B cell (primary cell): ENCODE results near the gene CCDC136. TPM values are rescaled to one million over a fixed set of nuclear protein-coding genes. Genes with fewer than 3 reads are reported as not detected.

ENCODE experiments used
- ATAC-seq: fragments of 200-7000 bp; cut with Tn5 transposase; one replicate; pipeline ENCODE4 v1.10.0; 2021; ENCODE audit warnings: low read depth, mild to moderate bottlenecking, moderate number of reproducible peaks, moderate library complexity
- CTCF ChIA-PET: fragments of 350-600 bp; sonication (Branson Sonifier 250); formaldehyde crosslinking; loops from one replicate; lab custom pipeline; 2021; ENCODE audit warnings: antibody characterized with exemption, inconsistent platforms; lab: Charles Lee
- POLR2A ChIA-PET: fragments of 350-600 bp; sonication (Branson Sonifier 250); formaldehyde crosslinking; loops from one replicate; lab custom pipeline; 2021; ENCODE audit warnings: antibody characterized with exemption; lab: Charles Lee
- DNase-seq: peaks from one replicate; pipeline ENCODE4 v3.0.0; 2013
- H2AFZ ChIP-seq: 2 replicates; pipeline ENCODE4 v1.6.1; 2012; ENCODE audit warnings: mild to moderate bottlenecking, low read depth, low read length; ENCODE audit not compliant: insufficient read depth, poor library complexity, severe bottlenecking
- H3K27ac ChIP-seq, 2 donors: 1 replicate in 1 of 2; 2 replicates in 1 of 2; pipeline ENCODE4 v1.5.1; 2012 to 2013; ENCODE audit warnings: low read length in 2 of 2, mild to moderate bottlenecking in 2 of 2, moderate library complexity in 1 of 2
- H3K27me3 ChIP-seq, 4 experiments: fragments of 200-600 bp in 1 of 4; sonication (generic) in 1 of 4; replicated peaks in 1 of 4; 1 replicate in 2 of 4; 2 replicates in 2 of 4; pipeline versions ENCODE4 v1.6.1 to v1.7.0; 2013 to 2016; ENCODE audit warnings: low read length in 3 of 4, mild to moderate bottlenecking in 2 of 4, mixed read lengths in 1 of 4, moderate library complexity in 1 of 4; ENCODE audit not compliant: insufficient read depth in 4 of 4, control insufficient read depth in 3 of 4; ENCODE audit errors: control extremely low read depth in 1 of 4
- H3K36me3 ChIP-seq, 2 experiments: replicated peaks in 1 of 2; 1 replicate in 1 of 2; 2 replicates in 1 of 2; pipeline versions ENCODE4 v1.6.1 to v1.7.1; 2013; ENCODE audit warnings: low read length in 1 of 2; ENCODE audit not compliant: insufficient read depth in 2 of 2, control insufficient read depth in 1 of 2; ENCODE audit errors: control extremely low read depth in 1 of 2, extremely low read depth in 1 of 2
- H3K4me1 ChIP-seq, 2 donors: fragments of 200-600 bp in 1 of 2; sonication (generic) in 1 of 2; 1 replicate in 1 of 2; 2 replicates in 1 of 2; pipeline versions ENCODE4 v1.5.1 to v1.6.1; 2013 to 2017; ENCODE audit warnings: low read length in 2 of 2; ENCODE audit not compliant: control insufficient read depth in 2 of 2, insufficient read depth in 2 of 2
- H3K4me2 ChIP-seq: replicated peaks from 2 replicates; pipeline ENCODE3; 2012; ENCODE audit warnings: mild to moderate bottlenecking, low read depth, low read length; ENCODE audit not compliant: poor library complexity, severe bottlenecking
- H3K4me3 ChIP-seq, 5 experiments: fragments of 200-600 bp in 1 of 5; sonication (generic) in 1 of 5; 1 replicate in 3 of 5; 2 replicates in 2 of 5; pipeline versions ENCODE4 v1.5.1 to v1.7.0; 2011 to 2016; ENCODE audit warnings: low read length in 4 of 5, mild to moderate bottlenecking in 4 of 5, low read depth in 2 of 5, control low read depth in 1 of 5, moderate library complexity in 1 of 5; ENCODE audit not compliant: insufficient read depth in 1 of 5; ENCODE audit errors: control extremely low read depth in 1 of 5, extremely low read depth in 1 of 5
- H3K79me2 ChIP-seq: fragments of 200-600 bp; sonication (generic); one replicate; pipeline ENCODE4 v1.6.0; 2016; ENCODE audit warnings: low read length; ENCODE audit not compliant: control insufficient read depth, insufficient read depth
- H3K9ac ChIP-seq: fragments of 200-600 bp; sonication (generic); 2 replicates; pipeline ENCODE4 v1.6.1; 2017; ENCODE audit warnings: mild to moderate bottlenecking, low read length, moderate library complexity
- H3K9me3 ChIP-seq, 3 donors: one replicate each; pipeline versions ENCODE4 v1.6.1 to v1.7.1; 2013; ENCODE audit warnings: low read length in 2 of 3; ENCODE audit not compliant: control insufficient read depth in 2 of 3, insufficient read depth in 1 of 3; ENCODE audit errors: control extremely low read depth in 1 of 3
- H4K20me1 ChIP-seq: 2 replicates; pipeline ENCODE4 v1.6.0; 2012; ENCODE audit warnings: mild to moderate bottlenecking, low read length; ENCODE audit not compliant: insufficient read depth, control insufficient read depth, poor library complexity, severe bottlenecking
- H3K27ac Mint-ChIP-seq: one replicate; pipeline ENCODE4 v1.8.0; 2021; ENCODE audit warnings: mixed read lengths
- H3K27me3 Mint-ChIP-seq: one replicate; pipeline ENCODE4 v1.8.0; 2021; ENCODE audit warnings: mixed read lengths
- H3K4me1 Mint-ChIP-seq: one replicate; pipeline ENCODE4 v1.8.0; 2021; ENCODE audit warnings: mixed read lengths
- H3K4me3 Mint-ChIP-seq: one replicate; pipeline ENCODE4 v1.8.0; 2021; ENCODE audit warnings: mixed read lengths
- H3K9me3 Mint-ChIP-seq: one replicate; pipeline ENCODE4 v1.8.0; 2022; ENCODE audit warnings: mixed read lengths; ENCODE audit not compliant: insufficient read depth
- CTCF ChIP-seq: fragments of 200-600 bp; IDR thresholded peaks from one replicate; pipeline ENCODE4 v1.8.0; 2022; ENCODE audit warnings: antibody characterized with exemption, mild to moderate bottlenecking
- EZH2 ChIP-seq: IDR thresholded peaks from 2 replicates; pipeline ENCODE4 v1.6.1; 2012; ENCODE audit warnings: borderline replicate concordance, low read depth, mild to moderate bottlenecking, moderate library complexity, low read length; ENCODE audit not compliant: insufficient read depth, poor library complexity, severe bottlenecking
- WGBS: methylation state at CpG from one replicate; pipeline ENCODE4 v1.1.5; 2013; ENCODE audit warnings: missing lambda C conversion rate; ENCODE audit not compliant: insufficient coverage; 5-methylcytosine and 5-hydroxymethylcytosine counted together
- intact Hi-C: fragments of 100-400 bp; cut with micrococcal nuclease; formaldehyde crosslinking; loops from one replicate; pipeline ENCODE4 v1.10.0; 2022
- polyA plus RNA-seq: library from polyadenylated mRNA; depleted of rRNA; stranded (reverse); fragments of >200 nt; gene quantifications from 2 replicates; pipeline ENCODE4 v1.2.3, GENCODE V29; 2012
- total RNA-seq, 2 donors: library from RNA; stranded (reverse); fragments of 120-200 nt in 1 of 2; gene quantifications; 1 replicate in 1 of 2; 2 replicates in 1 of 2; pipeline versions ENCODE4 v1.2.3 to v1.2.4, GENCODE V29; 2013 to 2022

The CCDC136 gene
- total and polyA plus RNA-seq, 2 donors (not counting 1 experiment from before 2014, with no cell fraction given), result 2.2 to 13.9 TPM

- Histone ChIP-seq H2AFZ (no peak overlapping the region), H4K20me1 (no peaks in the 10 kb centered on the region), H3K27me3 (peaks cover 0 to 4% (median 0%) of the 10 kb centered on the region in 4 experiments), H3K4me2 (no peak overlapping the region), H3K4me1 (peaks cover 4 to 6% of the 10 kb centered on the region in 2 donors), H3K79me2 (no peaks in the 10 kb centered on the region), H3K36me3 (no peaks in the 10 kb centered on the region), H3K9me3 (no peaks in the 10 kb centered on the region), H3K27ac (no peak overlapping the region), H3K9ac (no peak overlapping the region), H3K4me3 (no peak overlapping the region)
- H3K27ac Mint-ChIP-seq, result no peak overlapping the region
- H3K9me3 Mint-ChIP-seq, result no peaks in the 10 kb centered on the region
- CTCF ChIA-PET, result interaction anchor here (0.6 kb wide), 1 partner anchor 14 kb away, joined by 3 read pairs; no protein-coding TSS in a partner anchor
- ATAC-seq, result no peak
- no peaks in the 10 kb centered on the region for H3K27me3 Mint-ChIP-seq
- H3K4me1 Mint-ChIP-seq, result peaks cover 7% of the 10 kb centered on the region
- no peak overlapping the region for H3K4me3 Mint-ChIP-seq
- POLR2A ChIA-PET, result no interaction called here
- DNase-seq, result no peak
- intact Hi-C loops, result no loop called here
- 72% methylated on average over 3 of the region's 3 CpGs for WGBS
- TF ChIP-seq EZH2 (no peak), CTCF (no peak)
Observed at GRCh38 chr7:128785738-128786137, 6.0 kb upstream of the CCDC136 start.

- Mint-ChIP-seq H3K9me3 (no peaks in the 10 kb centered on the region), H3K4me1 (peaks cover 9% of the 10 kb centered on the region), H3K27ac (no peak overlapping the region), H3K4me3 (peak overlapping the region; percentile 80), H3K27me3 (no peaks in the 10 kb centered on the region)
- Histone ChIP-seq H3K4me1 (peaks cover 9 to 15% of the 10 kb centered on the region in 2 donors), H3K4me2 (no peak overlapping the region), H3K27ac (no peak overlapping the region), H3K4me3 (no peak overlapping the region), H3K79me2 (no peaks in the 10 kb centered on the region), H3K36me3 (no peaks in the 10 kb centered on the region), H3K9me3 (no peaks in the 10 kb centered on the region), H3K9ac (no peak overlapping the region), H4K20me1 (no peaks in the 10 kb centered on the region), H3K27me3 (no peaks in the 10 kb centered on the region), H2AFZ (no peak overlapping the region)
- CTCF ChIA-PET, result interaction anchor here (2.0 kb wide), 1 partner anchor 95 kb away, joined by 4 read pairs; no protein-coding TSS in a partner anchor
- intact Hi-C loops, result no loop called here
- DNase-seq, result no peak
- 99% methylated on average over 8 of the region's 9 CpGs for WGBS
- TF ChIP-seq CTCF, result no peak
- TF ChIP-seq EZH2, result no peak
- POLR2A ChIA-PET, result no interaction called here
- ATAC-seq, result no peak
Observed at GRCh38 chr7:128788446-128789412, 3.0 kb upstream of the CCDC136 start.
